ENCODE data around the gene MAPK1IP1L. TPM values are rescaled to one million over a fixed set of nuclear protein-coding genes. Genes with fewer than 3 reads are reported as not detected.

Gene MAPK1IP1L
- total RNA-seq, 4 donors from 2014 or later, result 49.9 to 91.4 (median 68.0) TPM

- DNase-seq (no peak), ATAC-seq (no peak)
- intact Hi-C loops (cut with DNase I; ENCODE audit: low total_unique reads) (no loop called here), in situ Hi-C loops (cut with MboI; ENCODE audit: low sequenced_read_pairs in 4 of 4) (loop anchor here in 3 of 4 donors (5.0 to 25.0 kb wide), 2 partner anchors 65 to 345 kb away; partner anchors contain the start of gene TBPL2 (in 1 of the 3))
- TF ChIP-seq CTCF (IDR thresholded peaks at IDR 0.05 in 4 of 5, conservative IDR thresholded peaks at IDR 0.05 in 1 of 5), result no peak
- no peak for TF ChIP-seq POLR2A (IDR thresholded peaks at IDR 0.05)
- peak overlapping the region in 1 of 4 donors; percentile 43 for H3K27ac ChIP-seq
- H3K36me3 ChIP-seq, result no peaks in the 10 kb centered on the region
- no peaks in the 10 kb centered on the region for H3K9me3 ChIP-seq
- no peak overlapping the region for H3K4me3 ChIP-seq
- H3K4me1 ChIP-seq, result peaks cover 0 to 9% of the 10 kb centered on the region in 2 donors
- H3K27me3 ChIP-seq, result no peaks in the 10 kb centered on the region
These were observed 40.9 kb downstream of the MAPK1IP1L start for GRCh38 chr14:55092341-55092740.

- Histone ChIP-seq H3K27me3 (no peaks in the 10 kb centered on the region), H3K4me3 (no peak overlapping the region), H3K36me3 (no peaks in the 10 kb centered on the region), H3K27ac (no peak overlapping the region), H3K4me1 (peaks cover 0 to 22% of the 10 kb centered on the region in 2 donors), H3K9me3 (no peaks in the 10 kb centered on the region)
- no peak for DNase-seq
- intact Hi-C loops (cut with DNase I; ENCODE audit: low total_unique reads), result no loop called here
- TF ChIP-seq CTCF (IDR thresholded peaks at IDR 0.05 in 4 of 5, conservative IDR thresholded peaks at IDR 0.05 in 1 of 5) (no peak), POLR2A (IDR thresholded peaks at IDR 0.05) (no peak)
- ATAC-seq, result no peak
- in situ Hi-C loops (cut with MboI; ENCODE audit: low sequenced_read_pairs in 4 of 4), result loop anchor here in 3 of 4 donors (5.0 to 25.0 kb wide), 2 partner anchors 63 to 343 kb away; partner anchors contain the start of gene TBPL2 (in 1 of the 3)
These were observed 43.1 kb downstream of the MAPK1IP1L start for GRCh38 chr14:55094292-55095157.

GRCh38 chr14:55097881-55098560 lies 46.6 kb downstream of the MAPK1IP1L start:
- Histone ChIP-seq H3K36me3 (no peaks in the 10 kb centered on the region), H3K9me3 (no peaks in the 10 kb centered on the region), H3K27me3 (no peaks in the 10 kb centered on the region), H3K4me3 (no peak overlapping the region), H3K4me1 (peaks cover 3 to 42% of the 10 kb centered on the region in 2 donors), H3K27ac (peak overlapping the region; percentile 17 to 86 (median 71))
- in situ Hi-C loops (cut with MboI; ENCODE audit: low sequenced_read_pairs in 4 of 4), result loop anchor here in 1 of 4 donors (25.0 kb wide), 1 partner anchor 339 kb away; the partner anchor contains the start of gene TBPL2
- no peak for TF ChIP-seq CTCF (IDR thresholded peaks at IDR 0.05 in 4 of 5, conservative IDR thresholded peaks at IDR 0.05 in 1 of 5)
- TF ChIP-seq POLR2A (IDR thresholded peaks at IDR 0.05), result no peak
- ATAC-seq, result no peak
- intact Hi-C loops (cut with DNase I; ENCODE audit: low total_unique reads), result no loop called here
- peak; percentile 14 to 34 for DNase-seq

GRCh38 chr14:55098561-55098898 lies 47.1 kb downstream of the MAPK1IP1L start:
- Histone ChIP-seq H3K27me3 (no peaks in the 10 kb centered on the region), H3K27ac (peak overlapping the region; percentile 17 to 86 (median 71)), H3K4me1 (peaks cover 5 to 47% of the 10 kb centered on the region in 2 donors), H3K4me3 (no peak overlapping the region), H3K36me3 (no peaks in the 10 kb centered on the region), H3K9me3 (no peaks in the 10 kb centered on the region)
- TF ChIP-seq CTCF (IDR thresholded peaks at IDR 0.05 in 4 of 5, conservative IDR thresholded peaks at IDR 0.05 in 1 of 5), result no peak
- TF ChIP-seq POLR2A (IDR thresholded peaks at IDR 0.05), result no peak
- in situ Hi-C loops (cut with MboI; ENCODE audit: low sequenced_read_pairs in 4 of 4), result loop anchor here in 1 of 4 donors (25.0 kb wide), 1 partner anchor 339 kb away; the partner anchor contains the start of gene TBPL2
- DNase-seq, result no peak
- no peak for ATAC-seq
- intact Hi-C loops (cut with DNase I; ENCODE audit: low total_unique reads), result no loop called here

All from gastrocnemius medialis (tissue), 4 donors.